Measurements from ENCODE around the gene SMIM1. TPM values are rescaled to one million over a fixed set of nuclear protein-coding genes. Genes with fewer than 3 reads are reported as not detected.

SMIM1 gene
- total and polyA plus RNA-seq, 7 donors = 0.57 to 2.1 (median 1.3) TPM

DNA sequence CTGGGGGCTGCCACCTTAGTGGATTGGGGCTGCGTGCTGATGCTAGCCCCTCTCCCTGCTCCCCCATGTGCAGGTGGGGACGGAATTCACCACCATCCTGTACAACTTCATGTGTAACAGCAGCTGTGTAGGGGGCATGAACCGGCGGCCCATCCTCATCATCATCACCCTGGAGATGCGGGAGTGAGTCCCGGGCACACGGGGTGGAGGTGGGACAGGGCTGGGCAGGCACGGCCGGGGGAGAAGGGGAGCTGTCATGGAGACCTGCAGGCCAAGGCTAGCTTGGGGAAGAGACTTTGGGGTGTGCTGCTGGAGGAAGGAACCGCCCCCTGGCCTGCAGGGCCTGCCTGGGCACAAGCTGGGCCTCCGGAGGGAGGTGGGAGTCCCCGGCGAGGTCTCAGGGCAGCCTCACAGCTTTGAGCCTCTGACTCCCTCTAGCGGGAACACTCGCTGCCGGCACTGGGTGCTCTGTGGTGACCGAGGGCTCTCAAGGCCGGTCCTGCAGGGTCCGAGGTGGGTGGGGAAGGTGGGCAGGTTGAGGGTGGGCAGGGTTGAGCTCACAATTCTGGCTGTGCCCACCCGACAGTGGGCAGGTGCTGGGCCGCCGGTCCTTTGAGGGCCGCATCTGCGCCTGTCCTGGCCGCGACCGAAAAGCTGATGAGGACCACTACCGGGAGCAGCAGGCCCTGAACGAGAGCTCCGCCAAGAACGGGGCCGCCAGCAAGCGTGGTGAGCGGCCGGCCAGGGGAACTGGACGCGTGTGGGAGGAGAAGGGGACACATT, 45.3 kb upstream of the SMIM1 start:
- intact Hi-C loops (cut with DNase I) = loop anchor here in 1 of 2 donors (5.0 kb wide), 1 partner anchor 40 kb away; no protein-coding TSS in a partner anchor
- no peaks in the 10 kb centered on the region for H3K9me3 ChIP-seq
- DNase-seq = no peak
- WGBS, 3 donors = 57 to 64% (median 58%) methylated on average over 34 to 37 of the region's 37 CpGs
- no peak overlapping the region for H3K27ac ChIP-seq
- H3K4me1 ChIP-seq = peaks cover 5% of the 10 kb centered on the region
- H3K27me3 ChIP-seq (ENCODE audit: insufficient read depth in 3 of 3, low read length in 2 of 3) = peaks cover 0 to 22% (median 7%) of the 10 kb centered on the region in 3 donors
- H3K36me3 ChIP-seq (ENCODE audit: insufficient read depth in 1 of 2, low read depth in 1 of 2) = no peaks in the 10 kb centered on the region
- H3K4me3 ChIP-seq = no peak overlapping the region
- TF ChIP-seq, protein P1, sequence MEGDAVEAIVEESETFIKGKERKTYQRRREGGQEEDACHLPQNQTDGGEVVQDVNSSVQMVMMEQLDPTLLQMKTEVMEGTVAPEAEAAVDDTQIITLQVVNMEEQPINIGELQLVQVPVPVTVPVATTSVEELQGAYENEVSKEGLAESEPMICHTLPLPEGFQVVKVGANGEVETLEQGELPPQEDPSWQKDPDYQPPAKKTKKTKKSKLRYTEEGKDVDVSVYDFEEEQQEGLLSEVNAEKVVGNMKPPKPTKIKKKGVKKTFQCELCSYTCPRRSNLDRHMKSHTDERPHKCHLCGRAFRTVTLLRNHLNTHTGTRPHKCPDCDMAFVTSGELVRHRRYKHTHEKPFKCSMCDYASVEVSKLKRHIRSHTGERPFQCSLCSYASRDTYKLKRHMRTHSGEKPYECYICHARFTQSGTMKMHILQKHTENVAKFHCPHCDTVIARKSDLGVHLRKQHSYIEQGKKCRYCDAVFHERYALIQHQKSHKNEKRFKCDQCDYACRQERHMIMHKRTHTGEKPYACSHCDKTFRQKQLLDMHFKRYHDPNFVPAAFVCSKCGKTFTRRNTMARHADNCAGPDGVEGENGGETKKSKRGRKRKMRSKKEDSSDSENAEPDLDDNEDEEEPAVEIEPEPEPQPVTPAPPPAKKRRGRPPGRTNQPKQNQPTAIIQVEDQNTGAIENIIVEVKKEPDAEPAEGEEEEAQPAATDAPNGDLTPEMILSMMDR (IDR thresholded peaks at IDR 0.05) = no peak
- ATAC-seq = no peak

DNA sequence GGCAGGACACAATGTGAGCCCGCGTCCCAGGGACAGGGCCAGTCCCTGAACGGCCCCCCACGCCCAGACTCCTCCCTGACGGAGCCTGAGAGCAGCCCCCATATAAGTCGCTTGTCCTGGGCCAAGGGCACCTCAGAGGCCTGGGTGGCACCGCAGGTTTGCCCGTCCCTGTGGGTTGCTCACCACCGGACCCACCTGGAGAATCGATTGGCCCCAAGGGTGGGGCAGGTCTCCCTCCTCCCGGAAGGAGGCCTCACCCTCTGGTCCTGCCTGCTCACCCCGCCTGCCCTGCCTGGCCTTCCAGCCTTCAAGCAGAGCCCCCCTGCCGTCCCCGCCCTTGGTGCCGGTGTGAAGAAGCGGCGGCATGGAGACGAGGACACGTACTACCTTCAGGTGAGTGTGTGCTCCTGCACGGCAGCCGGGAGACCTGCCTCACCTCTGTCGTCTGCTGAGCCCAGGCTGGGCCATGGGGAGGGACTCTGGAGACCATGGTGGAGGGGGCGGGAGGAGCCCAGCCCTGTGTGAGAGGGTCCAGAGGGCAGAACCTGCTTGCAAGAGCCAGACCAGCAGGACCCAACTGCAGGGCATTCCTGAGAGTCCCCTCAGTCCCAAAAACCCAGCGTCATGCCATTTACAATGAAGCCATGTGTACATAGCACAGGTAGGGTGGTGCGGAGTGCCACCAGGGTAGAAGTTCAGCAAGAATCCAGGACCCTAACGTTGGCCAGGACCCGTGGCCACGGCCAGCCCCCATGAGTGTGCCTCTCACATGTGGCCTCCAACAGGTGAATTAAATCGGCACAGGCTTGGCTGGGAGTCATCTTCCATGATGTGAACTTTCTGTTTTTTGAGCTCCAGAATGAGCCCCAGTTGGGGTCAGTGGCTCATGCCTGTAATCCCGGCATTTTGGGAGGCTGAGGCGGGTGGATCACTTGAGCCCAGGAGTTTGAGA, 44.4 kb upstream of the SMIM1 start:
- Histone ChIP-seq H3K36me3 (ENCODE audit: insufficient read depth in 1 of 2, low read depth in 1 of 2) (no peaks in the 10 kb centered on the region), H3K27ac (no peak overlapping the region), H3K4me3 (no peak overlapping the region), H3K4me1 (peaks cover 5% of the 10 kb centered on the region), H3K9me3 (no peaks in the 10 kb centered on the region), H3K27me3 (ENCODE audit: insufficient read depth in 3 of 3, low read length in 2 of 3) (peaks cover 0 to 22% (median 7%) of the 10 kb centered on the region in 3 donors)
- intact Hi-C loops (cut with DNase I) = loop anchor here in 1 of 2 donors (5.0 kb wide), 1 partner anchor 41 kb away; no protein-coding TSS in a partner anchor
- DNase-seq = no peak
- 84 to 86% (median 84%) methylated on average over 26 to 31 of the region's 31 CpGs for WGBS, 3 donors
- no peak for ATAC-seq
- TF ChIP-seq, protein P1 (IDR thresholded peaks at IDR 0.05) = no peak

DNA sequence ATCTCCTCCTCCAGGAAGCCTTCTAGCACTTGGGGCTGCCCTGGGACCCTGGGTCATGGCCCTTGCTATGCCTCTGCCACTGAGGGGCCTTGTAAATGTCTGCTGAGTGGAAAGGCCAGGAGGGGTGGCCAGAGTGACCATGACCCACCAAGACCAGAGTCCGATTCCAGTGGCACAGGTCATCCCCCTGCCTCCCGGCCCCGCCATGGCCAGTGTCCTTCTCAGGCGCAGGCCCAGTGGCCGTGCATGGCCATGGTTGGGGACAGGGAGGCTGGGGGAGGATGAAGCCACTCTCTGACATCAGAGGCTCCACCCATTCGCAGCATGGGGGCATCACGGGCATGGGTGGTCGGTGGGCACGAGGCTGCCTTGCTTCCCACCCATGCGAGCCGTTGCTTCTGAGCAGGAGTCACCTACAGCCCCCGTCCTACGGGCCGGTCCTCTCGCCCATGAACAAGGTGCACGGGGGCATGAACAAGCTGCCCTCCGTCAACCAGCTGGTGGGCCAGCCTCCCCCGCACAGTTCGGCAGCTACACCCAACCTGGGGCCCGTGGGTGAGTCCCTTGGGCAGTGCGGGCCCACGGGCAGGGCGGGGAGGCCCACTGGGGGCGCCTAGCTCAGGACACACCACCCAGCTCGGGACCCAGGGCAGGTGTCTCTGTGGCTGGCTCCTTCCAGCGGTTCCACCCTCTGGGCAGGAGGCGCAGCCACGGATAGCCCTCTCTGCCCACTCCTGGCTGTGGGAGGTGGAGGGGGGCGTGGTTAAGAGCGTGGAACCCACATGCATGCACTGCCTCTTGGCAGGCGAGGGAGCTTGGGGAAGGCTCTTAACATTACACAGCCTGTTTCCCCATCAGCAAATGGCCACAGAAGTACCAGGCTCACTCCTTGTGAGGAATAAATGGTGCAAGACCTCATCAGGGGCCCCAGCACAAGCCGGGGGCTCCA, 42.7 kb upstream of the SMIM1 start:
- 76 to 83% (median 79%) methylated on average over 31 to 32 of the region's 32 CpGs for WGBS, 3 donors
- peaks cover 0 to 22% (median 7%) of the 10 kb centered on the region in 3 donors for H3K27me3 ChIP-seq (ENCODE audit: insufficient read depth in 3 of 3, low read length in 2 of 3)
- TF ChIP-seq, protein P1 (IDR thresholded peaks at IDR 0.05) = no peak
- H3K4me1 ChIP-seq = peaks cover 5% of the 10 kb centered on the region
- H3K9me3 ChIP-seq = no peaks in the 10 kb centered on the region
- H3K27ac ChIP-seq = no peak overlapping the region
- no peak for DNase-seq
- H3K36me3 ChIP-seq (ENCODE audit: insufficient read depth in 1 of 2, low read depth in 1 of 2) = peaks cover 0 to 3% of the 10 kb centered on the region in 2 donors
- no peak for ATAC-seq
- intact Hi-C loops (cut with DNase I) = loop anchor here in 1 of 2 donors (5.0 kb wide), 1 partner anchor 43 kb away; no protein-coding TSS in a partner anchor
- no peak overlapping the region for H3K4me3 ChIP-seq
